HepG2 (cell line): ENCODE measurements around the gene PLXDC2. TPM values are rescaled to one million over a fixed set of nuclear protein-coding genes. Genes with fewer than 3 reads are reported as not detected.

Experiments used
- ATAC-seq: fragments of 200-7000 bp; cut with Tn5 transposase; 3 replicates; pipeline ENCODE4 v1.9.1; 2020; ENCODE audit warnings: mild to moderate bottlenecking, moderate library complexity
- BruUV-seq: library from RNA; stranded (reverse); fragments of 400-500 nt; replicated peaks from 2 replicates; lab custom pipeline; 2021; lab: Mats Ljungman, UMichigan
- CTCF ChIA-PET: fragments of 300-600 bp; formaldehyde crosslinking; extraction: SDS; loops from one replicate; lab custom pipeline; 2021; ENCODE audit warnings: low total read pairs, inconsistent platforms, low intra/inter-chr PET ratio; lab: Yijun Ruan, JAX
- POLR2A ChIA-PET: fragments of 350-600 bp; sonication (Branson Sonifier 250); formaldehyde crosslinking; loops from one replicate; lab custom pipeline; 2020; ENCODE audit warnings: antibody characterized with exemption, inconsistent platforms; lab: Yijun Ruan, JAX
- DNase-seq: peaks from one replicate; pipeline ENCODE4 v3.0.0-alpha.2; 2015; ENCODE audit warnings: low spot score
- FAIRE-seq: peaks from 3 replicates; lab custom pipeline; 2011; peaks lifted over from hg19 to GRCh38; lab: Jason Lieb, UNC
- H2AFZ ChIP-seq: one replicate; pipeline ENCODE4 v1.6.1; 2011; ENCODE audit warnings: low read length, inconsistent platforms
- H3K27ac ChIP-seq: fragments of 300-600 bp; 3 replicates; pipeline ENCODE4 v1.8.0; 2011; ENCODE audit warnings: mixed run types, mild to moderate bottlenecking, mixed read lengths, low read length, inconsistent platforms; ENCODE audit not compliant: insufficient read depth; ENCODE audit errors: extremely low read length
- H3K27me3 ChIP-seq, 2 experiments: fragments of 200-600 bp in 1 of 2; 2 replicates in 1 of 2; 3 replicates in 1 of 2; pipeline versions ENCODE4 v1.6.0 to v1.8.0; 2011; ENCODE audit warnings: low read length in 2 of 2, mild to moderate bottlenecking in 2 of 2, moderate library complexity in 2 of 2, inconsistent platforms in 1 of 2; ENCODE audit not compliant: insufficient read depth in 2 of 2, control insufficient read depth in 1 of 2
- H3K36me3 ChIP-seq, 2 experiments: fragments of 200-600 bp in 1 of 2; replicated peaks in 1 of 2; 2 replicates in 1 of 2; 3 replicates in 1 of 2; pipeline versions ENCODE4 v1.5.1 to v1.8.0; 2011; ENCODE audit warnings: low read length in 2 of 2, inconsistent platforms in 1 of 2; ENCODE audit not compliant: insufficient read depth in 2 of 2, control insufficient read depth in 1 of 2
- H3K4me1 ChIP-seq: 2 replicates; pipeline ENCODE4 v1.5.1; 2012; ENCODE audit warnings: low read length, inconsistent platforms; ENCODE audit not compliant: insufficient read depth
- H3K4me2 ChIP-seq: 2 replicates; pipeline ENCODE4 v1.6.0; 2011; ENCODE audit warnings: low read depth, low read length, inconsistent platforms
- H3K4me3 ChIP-seq, 3 experiments: fragments of 200-600 bp in 1 of 3; sonication (generic), shearing (Covaris generic) in 1 of 3; replicated peaks in 1 of 3; 2 replicates each; pipeline ENCODE4 v1.5.1; 2011 to 2016; ENCODE audit warnings: low read length in 3 of 3, inconsistent platforms in 2 of 3, low read depth in 2 of 3, mild to moderate bottlenecking in 2 of 3, control low read depth in 1 of 3, mixed read lengths in 1 of 3; ENCODE audit not compliant: insufficient read depth in 1 of 3
- H3K79me2 ChIP-seq: one replicate; pipeline ENCODE4 v1.6.1; 2011; ENCODE audit warnings: low read length, inconsistent platforms; ENCODE audit not compliant: insufficient read depth
- H3K9ac ChIP-seq: 2 replicates; pipeline ENCODE4 v1.6.0; 2011; ENCODE audit warnings: mild to moderate bottlenecking, low read depth, low read length, inconsistent platforms; ENCODE audit not compliant: insufficient read depth
- H3K9me3 ChIP-seq: 2 replicates; pipeline ENCODE4 v1.5.1; 2012; ENCODE audit warnings: mild to moderate bottlenecking, low read length
- H4K20me1 ChIP-seq: 2 replicates; pipeline ENCODE4 v1.6.0; 2011; ENCODE audit warnings: inconsistent platforms, mild to moderate bottlenecking, low read length, moderate library complexity; ENCODE audit not compliant: insufficient read depth
- CREB1 ChIP-seq, 2 experiments: fragments of 450-650 bp in 1 of 2; IDR thresholded peaks; 2 replicates each; pipeline ENCODE4 v1.6.1; 2016 to 2017; ENCODE audit warnings: control low read depth in 1 of 2, mild to moderate bottlenecking in 1 of 2, missing compliant biosample characterization in 1 of 2, missing genetic modification characterization in 1 of 2
- DNMT1 ChIP-seq: sonication (generic); formaldehyde crosslinking; IDR thresholded peaks from 2 replicates; pipeline ENCODE4 v1.5.1; 2020; ENCODE audit warnings: mild to moderate bottlenecking, missing genetic modification reagents
- GTF2F1 ChIP-seq: fragments of 150-350 bp; IDR thresholded peaks from 2 replicates; pipeline ENCODE4 v1.6.1; 2014; ENCODE audit warnings: low read length
- HBP1 ChIP-seq: IDR thresholded peaks from 2 replicates; pipeline ENCODE4 v1.6.1; 2016; ENCODE audit warnings: low read depth, control low read depth
- MLLT10 ChIP-seq: sonication (generic); formaldehyde crosslinking; IDR thresholded peaks from 2 replicates; pipeline ENCODE4 v1.4.0; 2020; ENCODE audit warnings: missing genetic modification reagents
- PLSCR1 ChIP-seq: sonication (generic); formaldehyde crosslinking; IDR thresholded peaks from 2 replicates; pipeline ENCODE4 v1.5.0; 2020; ENCODE audit warnings: missing genetic modification reagents, mild to moderate bottlenecking, borderline replicate concordance
- TARDBP ChIP-seq: sonication (generic); formaldehyde crosslinking; IDR thresholded peaks from 2 replicates; pipeline ENCODE4 v1.8.0; 2022; ENCODE audit warnings: mild to moderate bottlenecking, missing genetic modification reagents
- ZBTB34 ChIP-seq: sonication (generic); formaldehyde crosslinking; IDR thresholded peaks from 2 replicates; pipeline ENCODE4 v1.8.0; 2022; ENCODE audit warnings: mild to moderate bottlenecking, missing genetic modification reagents
- ZNF160 ChIP-seq: sonication (generic); formaldehyde crosslinking; IDR thresholded peaks from 2 replicates; pipeline ENCODE4 v1.8.0; 2022; ENCODE audit warnings: mild to moderate bottlenecking, inconsistent platforms, missing genetic modification reagents
- ZNF225 ChIP-seq: sonication (generic); formaldehyde crosslinking; IDR thresholded peaks from 2 replicates; pipeline ENCODE4 v1.4.0; 2020; ENCODE audit warnings: mild to moderate bottlenecking, missing genetic modification reagents
- ZNF33A ChIP-seq: sonication (generic); formaldehyde crosslinking; IDR thresholded peaks from 2 replicates; pipeline ENCODE4 v1.5.1; 2020; ENCODE audit warnings: missing genetic modification reagents, mild to moderate bottlenecking, moderate library complexity, borderline replicate concordance
- ZNF354B ChIP-seq: sonication (generic); formaldehyde crosslinking; IDR thresholded peaks from 2 replicates; pipeline ENCODE4 v1.8.0; 2022; ENCODE audit warnings: mild to moderate bottlenecking, missing genetic modification reagents
- ZNF512B ChIP-seq: sonication (generic); formaldehyde crosslinking; IDR thresholded peaks from 2 replicates; pipeline ENCODE4 v1.5.1; 2020; ENCODE audit warnings: missing genetic modification reagents, mild to moderate bottlenecking, borderline replicate concordance
- ZNF530 ChIP-seq: sonication (generic); formaldehyde crosslinking; IDR thresholded peaks from 2 replicates; pipeline ENCODE4 v1.5.0; 2020; ENCODE audit warnings: low read depth, mild to moderate bottlenecking, missing genetic modification reagents
- ZNF619 ChIP-seq: sonication (generic); formaldehyde crosslinking; IDR thresholded peaks from 2 replicates; pipeline ENCODE4 v1.4.0; 2020; ENCODE audit warnings: mild to moderate bottlenecking, missing genetic modification reagents
- ZSCAN31 ChIP-seq: sonication (generic); formaldehyde crosslinking; IDR thresholded peaks from 2 replicates; pipeline ENCODE4 v1.5.0; 2020; ENCODE audit warnings: low read depth, mild to moderate bottlenecking, missing genetic modification reagents
- WGBS: methylation state at CpG from one replicate; pipeline ENCODE4 v1.1.6; 2017; ENCODE audit warnings: low lambda C conversion rate; 5-methylcytosine and 5-hydroxymethylcytosine counted together
- in situ Hi-C: cut with HindIII; loops from 2 replicates; pipeline ENCODE4 v1.10.0; 2017; ENCODE audit warnings: low pct_unique_long_range_greater_than_20kb; ENCODE audit not compliant: extremely low pct_ligation_motif_present
- intact Hi-C: fragments of 100-400 bp; cut with micrococcal nuclease; formaldehyde crosslinking; loops from one replicate; pipeline ENCODE4 v1.10.0; 2022; ENCODE audit not compliant: unreplicated experiment
- polyA plus RNA-seq, 8 experiments: library from polyadenylated mRNA; depleted of rRNA in 3 of 8; stranded (reverse) in 7 of 8; unstranded in 1 of 8; fragments of >200 nt; fragmentation: Illumina TruSeq in 4 of 8; extraction: Trizol in 4 of 8; gene quantifications; 2 replicates each; pipeline versions ENCODE4 v1.2.1 to v1.2.3, GENCODE V29; 2011 to 2016; ENCODE audit warnings: low read depth in 4 of 8, missing spikeins in 1 of 8, mixed read lengths in 1 of 8; ENCODE audit not compliant: insufficient read depth in 1 of 8
- total RNA-seq, 5 experiments: library from RNA; depleted of rRNA; stranded (reverse); fragments of >200 nt; fragmentation: Illumina TruSeq; extraction: Trizol; gene quantifications; 2 replicates each; pipeline ENCODE4 v1.2.3, GENCODE V29; 2016; ENCODE audit warnings: low read depth in 1 of 5

Gene PLXDC2
- total and polyA plus RNA-seq, 2 of the 13 experiments (the other 11 are each of a cell fraction or from before 2014, with no cell fraction given): 2.1 to 2.4 TPM

- ChIA-PET POLR2A (no interaction called here), CTCF (no interaction called here)
- no peaks in the 10 kb centered on the region for H4K20me1 ChIP-seq
- no peak for DNase-seq
- FAIRE-seq: no peak
- no peaks in the 10 kb centered on the region for H3K4me1 ChIP-seq
- H3K9ac ChIP-seq: no peak overlapping the region
- no peaks in the 10 kb centered on the region for H3K79me2 ChIP-seq
- H3K27ac ChIP-seq: no peak overlapping the region
- H3K4me3 ChIP-seq: no peak overlapping the region
- in situ Hi-C loops: no loop called here
- intact Hi-C loops: no loop called here
- no peaks in the 10 kb centered on the region for H3K27me3 ChIP-seq
- TF ChIP-seq ZNF512B (CRISPR knock-in tag): no peak
- no peak for TF ChIP-seq PLSCR1 (CRISPR knock-in tag)
- no peak for TF ChIP-seq ZNF530 (CRISPR knock-in tag)
- no peak for TF ChIP-seq HBP1
- no peak for TF ChIP-seq DNMT1
- TF ChIP-seq GTF2F1: no peak
- no peak for TF ChIP-seq ZBTB34
- TF ChIP-seq ZNF619 (CRISPR knock-in tag): no peak
- TF ChIP-seq MLLT10: no peak
- no peak for TF ChIP-seq TARDBP
- no peak for TF ChIP-seq CREB1 (IDR thresholded peaks at IDR 0.05)
- TF ChIP-seq CREB1 (CRISPR knock-in tag; IDR thresholded peaks at IDR 0.05): no peak
- TF ChIP-seq ZSCAN31 (CRISPR knock-in tag): no peak
- TF ChIP-seq ZNF33A (CRISPR knock-in tag): no peak
- no peak for TF ChIP-seq ZNF354B
- no peak for TF ChIP-seq ZNF160 (CRISPR knock-in tag)
- no peak for TF ChIP-seq ZNF225 (CRISPR knock-in tag)
- TF ChIP-seq, all 625 proteins: peak for 0
- H3K4me2 ChIP-seq: no peak overlapping the region
- H3K9me3 ChIP-seq: no peaks in the 10 kb centered on the region
- H2AFZ ChIP-seq: no peak overlapping the region
- BruUV-seq: no TSS peak
- ATAC-seq: no peak
- WGBS: 43% methylated on average over 4 of the region's 4 CpGs
- no peaks in the 10 kb centered on the region for H3K36me3 ChIP-seq
Measured at GRCh38 chr10:19925064-19925463, 108.8 kb downstream of the PLXDC2 start.
